Skeletal muscle tissue (tissue), 4 donors: ENCODE data around the gene CEP112. TPM values are rescaled to one million over a fixed set of nuclear protein-coding genes. Genes with fewer than 3 reads are reported as not detected.

Source experiments
- H3K27ac ChIP-seq: one replicate; pipeline ENCODE4 v1.7.0; 2013; ENCODE audit warnings: mild to moderate bottlenecking, low read depth, low read length, inconsistent platforms
- H3K27me3 ChIP-seq, 3 donors: one replicate each; pipeline ENCODE4 v1.7.0; 2013; ENCODE audit warnings: low read length in 3 of 3; ENCODE audit not compliant: control insufficient read depth in 3 of 3, insufficient read depth in 3 of 3
- H3K36me3 ChIP-seq, 3 donors: one replicate each; pipeline ENCODE4 v1.7.0; 2013; ENCODE audit warnings: low read length in 3 of 3; ENCODE audit not compliant: control insufficient read depth in 3 of 3, insufficient read depth in 3 of 3
- H3K4me1 ChIP-seq, 3 donors: one replicate each; pipeline ENCODE4 v1.7.0; 2013; ENCODE audit warnings: low read length in 3 of 3, mild to moderate bottlenecking in 3 of 3; ENCODE audit not compliant: control insufficient read depth in 3 of 3, insufficient read depth in 3 of 3
- H3K4me3 ChIP-seq, 3 donors: one replicate each; pipeline ENCODE4 v1.7.0; 2013; ENCODE audit warnings: low read length in 3 of 3
- H3K9ac ChIP-seq, 3 donors: one replicate each; pipeline ENCODE4 v1.7.0; 2013; ENCODE audit warnings: low read length in 3 of 3, mild to moderate bottlenecking in 3 of 3, moderate library complexity in 2 of 3, low read depth in 1 of 3
- H3K9me3 ChIP-seq, 3 donors: one replicate each; pipeline ENCODE4 v1.7.0; 2013; ENCODE audit warnings: low read length in 3 of 3; ENCODE audit not compliant: control insufficient read depth in 3 of 3
- total RNA-seq: library from RNA; depleted of rRNA; stranded (reverse); fragments of >200 nt; gene quantifications from one replicate; pipeline ENCODE4 v1.2.3, GENCODE V29; 2014
- donor health status: Osteomylitis.

Gene CEP112
- total RNA-seq, 1 donor from 2014 or later = 16.2 TPM

- H3K36me3 ChIP-seq = peaks cover 0 to 2% (median 0%) of the 10 kb centered on the region in 3 donors
- H3K4me1 ChIP-seq = peaks cover 0 to 4% (median 0%) of the 10 kb centered on the region in 3 donors
- no peaks in the 10 kb centered on the region for H3K27me3 ChIP-seq
- H3K9me3 ChIP-seq = no peaks in the 10 kb centered on the region
- no peak overlapping the region for H3K27ac ChIP-seq
- H3K9ac ChIP-seq = no peak overlapping the region
- H3K4me3 ChIP-seq = no peak overlapping the region
Measured at GRCh38 chr17:65633146-65633881, 558.6 kb downstream of the CEP112 start.

- no peak overlapping the region for H3K9ac ChIP-seq
- H3K4me3 ChIP-seq = no peak overlapping the region
- no peaks in the 10 kb centered on the region for H3K9me3 ChIP-seq
- H3K27ac ChIP-seq = no peak overlapping the region
- peaks cover 0 to 2% (median 0%) of the 10 kb centered on the region in 3 donors for H3K4me1 ChIP-seq
- no peaks in the 10 kb centered on the region for H3K27me3 ChIP-seq
- H3K36me3 ChIP-seq = peaks cover 0 to 2% (median 0%) of the 10 kb centered on the region in 3 donors
Measured at GRCh38 chr17:65630502-65630901, 561.4 kb downstream of the CEP112 start.

GRCh38 chr17:65629234-65629690, 562.7 kb downstream of the CEP112 start:
- no peak overlapping the region for H3K4me3 ChIP-seq
- peaks cover 0 to 2% (median 0%) of the 10 kb centered on the region in 3 donors for H3K36me3 ChIP-seq
- H3K27ac ChIP-seq = no peak overlapping the region
- no peak overlapping the region for H3K9ac ChIP-seq
- no peaks in the 10 kb centered on the region for H3K9me3 ChIP-seq
- no peaks in the 10 kb centered on the region for H3K27me3 ChIP-seq
- H3K4me1 ChIP-seq = no peaks in the 10 kb centered on the region

GRCh38 chr17:65628644-65629036, 563.3 kb downstream of the CEP112 start:
- Histone ChIP-seq H3K9ac (no peak overlapping the region), H3K27me3 (no peaks in the 10 kb centered on the region), H3K9me3 (no peaks in the 10 kb centered on the region), H3K36me3 (peaks cover 0 to 2% (median 0%) of the 10 kb centered on the region in 3 donors), H3K27ac (no peak overlapping the region), H3K4me1 (no peaks in the 10 kb centered on the region), H3K4me3 (no peak overlapping the region)

GRCh38 chr17:65627891-65628643, 563.9 kb downstream of the CEP112 start:
- no peak overlapping the region for H3K4me3 ChIP-seq
- no peaks in the 10 kb centered on the region for H3K4me1 ChIP-seq
- no peaks in the 10 kb centered on the region for H3K27me3 ChIP-seq
- H3K9ac ChIP-seq = no peak overlapping the region
- no peak overlapping the region for H3K27ac ChIP-seq
- H3K9me3 ChIP-seq = no peaks in the 10 kb centered on the region
- H3K36me3 ChIP-seq = peaks cover 0 to 2% (median 0%) of the 10 kb centered on the region in 3 donors

- Histone ChIP-seq H3K9me3 (no peaks in the 10 kb centered on the region), H3K27ac (no peak overlapping the region), H3K36me3 (peaks cover 0 to 2% (median 0%) of the 10 kb centered on the region in 3 donors), H3K27me3 (no peaks in the 10 kb centered on the region), H3K9ac (no peak overlapping the region), H3K4me3 (no peak overlapping the region), H3K4me1 (no peaks in the 10 kb centered on the region)
Measured at GRCh38 chr17:65627108-65627507, 564.8 kb downstream of the CEP112 start.

- no peaks in the 10 kb centered on the region for H3K27me3 ChIP-seq
- no peak overlapping the region for H3K27ac ChIP-seq
- H3K9me3 ChIP-seq = no peaks in the 10 kb centered on the region
- H3K9ac ChIP-seq = no peak overlapping the region
- no peak overlapping the region for H3K4me3 ChIP-seq
- H3K36me3 ChIP-seq = peaks cover 0 to 2% (median 0%) of the 10 kb centered on the region in 3 donors
- H3K4me1 ChIP-seq = no peaks in the 10 kb centered on the region
Measured at GRCh38 chr17:65626451-65626850, 565.5 kb downstream of the CEP112 start.

GRCh38 chr17:65618516-65618915, 573.4 kb downstream of the CEP112 start:
- Histone ChIP-seq H3K27me3 (no peaks in the 10 kb centered on the region), H3K9me3 (no peaks in the 10 kb centered on the region), H3K4me1 (peaks cover 0 to 4% (median 0%) of the 10 kb centered on the region in 3 donors), H3K27ac (no peak overlapping the region), H3K4me3 (no peak overlapping the region), H3K36me3 (no peaks in the 10 kb centered on the region), H3K9ac (no peak overlapping the region)

GRCh38 chr17:65617496-65617895, 574.4 kb downstream of the CEP112 start:
- Histone ChIP-seq H3K4me3 (no peak overlapping the region), H3K36me3 (no peaks in the 10 kb centered on the region), H3K27ac (no peak overlapping the region), H3K27me3 (no peaks in the 10 kb centered on the region), H3K9ac (no peak overlapping the region), H3K9me3 (no peaks in the 10 kb centered on the region), H3K4me1 (peaks cover 0 to 4% (median 0%) of the 10 kb centered on the region in 3 donors)

GRCh38 chr17:65609749-65610148, 582.2 kb downstream of the CEP112 start:
- Histone ChIP-seq H3K9ac (no peak overlapping the region), H3K27ac (no peak overlapping the region), H3K4me3 (no peak overlapping the region), H3K36me3 (peaks cover 0 to 3% (median 0%) of the 10 kb centered on the region in 3 donors), H3K4me1 (no peaks in the 10 kb centered on the region), H3K9me3 (no peaks in the 10 kb centered on the region), H3K27me3 (no peaks in the 10 kb centered on the region)
